Activated naive CD8-positive, alpha-beta T cell treated with anti-CD3 and anti-CD28 coated beads for 36 hours (primary cell): Measurements from ENCODE around the gene ATF6. TPM values are rescaled to one million over a fixed set of nuclear protein-coding genes. Genes with fewer than 3 reads are reported as not detected.
"Not testable (repeated sequence)": the region's sequence is repeated elsewhere in the genome, so short reads cannot be mapped to it uniquely, and the experiment has no call there.

Source experiments
- DNase-seq: peaks from one replicate; pipeline ENCODE4 v3.0.0; 2021
- H3K27ac Mint-ChIP-seq: one replicate; pipeline ENCODE4 v1.8.0; 2022; ENCODE audit warnings: mild to moderate bottlenecking, moderate library complexity, mixed read lengths
- H3K27me3 Mint-ChIP-seq: one replicate; pipeline ENCODE4 v1.8.0; 2022; ENCODE audit warnings: mild to moderate bottlenecking, mixed read lengths
- H3K36me3 Mint-ChIP-seq: one replicate; pipeline ENCODE4 v1.8.0; 2021; ENCODE audit warnings: mild to moderate bottlenecking, mixed read lengths
- H3K4me1 Mint-ChIP-seq: one replicate; pipeline ENCODE4 v1.8.0; 2021; ENCODE audit warnings: mixed read lengths
- H3K4me3 Mint-ChIP-seq: one replicate; pipeline ENCODE4 v1.8.0; 2022; ENCODE audit warnings: mild to moderate bottlenecking, moderate library complexity, mixed read lengths
- H3K9me3 Mint-ChIP-seq: one replicate; pipeline ENCODE4 v1.8.0; 2022; ENCODE audit warnings: mixed read lengths
- total RNA-seq, 2 experiments: library from RNA; stranded (reverse); gene quantifications; one replicate each; pipeline ENCODE4 v1.2.3, GENCODE V29; 2021

The ATF6 gene, protein sequence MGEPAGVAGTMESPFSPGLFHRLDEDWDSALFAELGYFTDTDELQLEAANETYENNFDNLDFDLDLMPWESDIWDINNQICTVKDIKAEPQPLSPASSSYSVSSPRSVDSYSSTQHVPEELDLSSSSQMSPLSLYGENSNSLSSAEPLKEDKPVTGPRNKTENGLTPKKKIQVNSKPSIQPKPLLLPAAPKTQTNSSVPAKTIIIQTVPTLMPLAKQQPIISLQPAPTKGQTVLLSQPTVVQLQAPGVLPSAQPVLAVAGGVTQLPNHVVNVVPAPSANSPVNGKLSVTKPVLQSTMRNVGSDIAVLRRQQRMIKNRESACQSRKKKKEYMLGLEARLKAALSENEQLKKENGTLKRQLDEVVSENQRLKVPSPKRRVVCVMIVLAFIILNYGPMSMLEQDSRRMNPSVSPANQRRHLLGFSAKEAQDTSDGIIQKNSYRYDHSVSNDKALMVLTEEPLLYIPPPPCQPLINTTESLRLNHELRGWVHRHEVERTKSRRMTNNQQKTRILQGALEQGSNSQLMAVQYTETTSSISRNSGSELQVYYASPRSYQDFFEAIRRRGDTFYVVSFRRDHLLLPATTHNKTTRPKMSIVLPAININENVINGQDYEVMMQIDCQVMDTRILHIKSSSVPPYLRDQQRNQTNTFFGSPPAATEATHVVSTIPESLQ
- 10 to 100 TPM; 20.2 to 22.1 TPM for total RNA-seq

DNA sequence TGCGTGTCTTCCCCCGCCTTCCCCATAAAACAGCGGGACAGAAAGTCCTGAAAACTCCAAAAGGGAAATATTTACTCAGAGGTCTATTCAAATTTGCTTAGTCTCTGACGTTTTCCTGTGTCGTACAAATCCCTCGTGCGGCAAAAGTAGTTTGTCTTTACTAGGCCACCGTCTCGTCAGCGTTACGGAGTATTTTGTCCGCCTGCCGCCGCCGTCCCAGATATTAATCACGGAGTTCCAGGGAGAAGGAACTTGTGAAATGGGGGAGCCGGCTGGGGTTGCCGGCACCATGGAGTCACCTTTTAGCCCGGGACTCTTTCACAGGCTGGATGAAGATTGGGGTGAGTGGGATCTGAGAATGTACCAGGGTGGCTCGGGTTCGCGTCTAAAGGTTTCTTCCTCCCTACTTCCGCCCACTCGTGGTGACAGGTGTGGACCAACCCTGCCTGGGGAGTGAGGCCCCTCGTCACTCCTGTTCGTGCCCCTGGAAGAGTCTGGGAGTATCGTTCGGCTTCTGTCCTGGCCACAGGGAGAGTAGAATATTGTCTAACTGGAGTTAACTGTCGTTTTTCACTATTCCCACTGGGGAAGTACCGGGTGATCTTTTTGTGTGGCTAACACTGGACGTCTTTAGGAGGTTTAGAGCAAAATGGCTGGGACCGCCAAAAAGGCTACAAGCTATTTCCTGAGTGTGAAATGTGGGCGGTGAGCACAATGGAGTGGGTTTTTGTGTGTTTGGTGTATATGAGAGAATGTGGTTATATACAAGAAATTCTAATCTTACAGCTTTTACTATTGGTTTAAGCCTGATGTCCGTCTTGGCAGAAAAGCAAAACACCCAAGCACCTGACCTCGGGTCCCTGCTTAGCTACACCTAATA, at the start of gene ATF6:
Gene ATF6, plus strand, starts transcription at position 219 of the 880 bp plus-strand sequence. Its CDS starts 41 bp downstream, at position 260.
- Mint-ChIP-seq H3K27me3 (no peaks in the 10 kb centered on the region), H3K36me3 (peaks cover 13% of the 10 kb centered on the region), H3K9me3 (no peaks in the 10 kb centered on the region), H3K4me3 (peak within 1 kb of the TSS; percentile 100), H3K4me1 (peaks cover 56% of the 10 kb centered on the region), H3K27ac (peak within 1 kb of the TSS; percentile 99)
- DNase-seq: peak; percentile 77

DNA sequence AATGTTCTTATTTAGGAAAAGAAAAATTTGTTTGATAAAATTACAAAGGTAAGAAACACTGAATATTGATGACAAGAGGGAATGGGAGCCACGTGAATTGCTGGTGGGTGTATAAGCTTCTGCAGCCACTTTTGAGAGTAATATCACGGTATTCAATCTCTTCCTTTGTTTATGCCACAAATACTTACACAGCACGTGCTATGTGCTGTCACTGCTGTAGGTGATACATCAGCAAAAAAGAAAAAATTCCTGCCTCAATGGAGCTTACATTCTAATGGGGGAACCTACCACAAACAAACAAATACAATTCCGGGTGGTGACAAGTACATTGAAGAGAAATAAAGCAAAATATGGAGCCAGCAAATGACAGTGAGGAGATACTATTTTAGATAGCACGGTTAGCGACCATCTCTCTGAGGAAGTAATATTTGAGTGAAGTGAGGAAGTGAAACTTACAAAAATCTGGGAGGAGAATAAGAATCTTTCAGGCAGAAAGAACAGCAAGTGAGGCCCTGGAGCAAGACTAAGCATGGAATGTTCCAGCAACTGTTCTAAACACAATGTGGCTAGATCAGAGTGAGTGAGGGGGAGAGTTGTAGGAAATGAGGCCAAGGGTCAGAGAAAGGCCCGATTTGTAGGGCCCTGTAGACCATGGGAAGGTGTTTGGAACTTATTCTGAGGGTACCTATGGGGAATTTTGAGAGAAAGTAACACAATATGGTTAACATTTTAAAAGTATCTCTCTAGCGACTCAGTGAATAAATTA, 47.4 kb upstream of the ATF6 start:
- no peaks in the 10 kb centered on the region for H3K36me3 Mint-ChIP-seq
- no peak for DNase-seq
- H3K27me3 Mint-ChIP-seq: peaks cover 21% of the 10 kb centered on the region
- H3K9me3 Mint-ChIP-seq: no peaks in the 10 kb centered on the region
- H3K4me1 Mint-ChIP-seq: peaks cover 17% of the 10 kb centered on the region
- H3K4me3 Mint-ChIP-seq: no peak overlapping the region
- no peak overlapping the region for H3K27ac Mint-ChIP-seq

DNA sequence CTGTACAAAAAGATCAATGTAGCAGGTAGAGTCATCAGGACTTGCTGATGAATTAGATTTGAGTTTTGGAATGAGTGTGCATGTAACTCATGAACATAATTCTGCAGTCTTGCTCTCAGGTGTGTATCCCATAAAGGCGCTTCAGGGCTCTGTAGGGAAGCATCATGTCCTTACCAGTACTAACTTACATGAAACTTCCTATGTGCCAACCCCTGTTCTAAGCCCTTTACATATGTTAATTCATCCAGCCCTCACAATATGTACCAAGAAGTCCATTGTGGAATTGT, 46.9 kb upstream of the ATF6 start:
- no peak overlapping the region for H3K27ac Mint-ChIP-seq
- H3K9me3 Mint-ChIP-seq: no peaks in the 10 kb centered on the region
- peaks cover 17% of the 10 kb centered on the region for H3K4me1 Mint-ChIP-seq
- DNase-seq: no peak
- H3K4me3 Mint-ChIP-seq: no peak overlapping the region
- no peaks in the 10 kb centered on the region for H3K36me3 Mint-ChIP-seq
- peaks cover 21% of the 10 kb centered on the region for H3K27me3 Mint-ChIP-seq

DNA sequence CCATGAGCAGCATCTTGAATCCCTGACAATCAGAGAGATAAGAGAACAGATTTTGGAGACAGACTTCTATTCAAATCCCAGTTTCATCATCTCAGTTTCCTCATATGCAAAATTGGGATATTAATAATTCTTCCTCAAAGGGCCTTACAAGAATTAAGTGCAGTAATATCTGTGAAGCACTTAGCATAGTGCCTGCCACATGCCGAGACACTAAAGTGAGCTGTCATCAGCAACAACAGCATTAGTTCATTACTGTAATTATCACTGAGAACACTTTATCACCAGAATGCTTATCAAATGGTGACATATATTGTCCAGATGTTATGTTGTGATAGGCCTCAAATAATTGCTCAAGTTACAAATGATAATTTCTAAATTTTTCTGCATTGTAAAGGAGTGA, 45.7 kb upstream of the ATF6 start:
- no peaks in the 10 kb centered on the region for H3K36me3 Mint-ChIP-seq
- no peak overlapping the region for H3K4me3 Mint-ChIP-seq
- DNase-seq: no peak
- H3K9me3 Mint-ChIP-seq: no peaks in the 10 kb centered on the region
- H3K27ac Mint-ChIP-seq: no peak overlapping the region
- peaks cover 25% of the 10 kb centered on the region for H3K4me1 Mint-ChIP-seq
- H3K27me3 Mint-ChIP-seq: peaks cover 29% of the 10 kb centered on the region

DNA sequence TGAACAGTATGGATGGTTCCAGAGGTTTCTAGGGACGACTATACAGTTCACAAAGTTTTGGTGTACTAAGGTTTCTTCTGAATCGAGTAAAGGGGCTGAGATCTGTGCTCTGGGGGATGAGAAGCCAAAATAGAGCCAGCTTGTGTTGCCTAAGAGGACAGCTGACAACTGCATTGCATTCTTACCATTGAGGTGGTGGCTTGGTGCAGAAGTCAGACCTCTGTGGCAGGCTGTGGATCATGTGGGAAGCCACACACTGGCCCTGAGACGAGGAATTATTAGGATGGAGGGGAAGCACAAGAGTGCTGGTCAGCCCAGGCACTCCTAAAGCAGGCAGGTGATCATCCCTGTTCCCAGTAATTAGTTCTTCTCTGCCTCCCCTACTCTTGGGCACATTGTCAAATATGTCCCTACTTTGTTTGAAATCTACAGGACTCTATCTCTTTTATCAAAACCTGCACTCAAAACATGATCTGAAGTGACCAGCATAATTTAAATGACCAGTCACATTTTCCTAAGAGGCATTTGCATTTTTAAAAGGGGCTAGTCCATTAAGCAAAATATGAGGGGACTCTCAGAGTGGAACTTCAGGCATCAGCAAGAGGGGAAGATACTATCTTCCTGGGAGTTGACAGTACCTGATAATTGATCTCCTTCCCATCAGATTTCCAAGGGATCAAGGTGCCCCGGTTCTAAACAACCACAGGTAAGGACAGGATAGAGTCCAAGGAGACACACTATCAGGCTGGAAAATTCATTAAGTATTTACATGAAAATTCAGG, 45.0 kb upstream of the ATF6 start, which contains the start of gene FCRLB:
Gene FCRLB, plus strand, starts transcription at position 589 of the 782 bp plus-strand sequence. CDS start 1,129 bp downstream, outside the sequence.
- DNase-seq: no peak
- Mint-ChIP-seq H3K27ac (no peak within 1 kb of the TSS), H3K36me3 (no peaks in the 10 kb centered on the region), H3K27me3 (peaks cover 30% of the 10 kb centered on the region), H3K4me3 (no peak within 1 kb of the TSS), H3K9me3 (no peaks in the 10 kb centered on the region), H3K4me1 (peaks cover 32% of the 10 kb centered on the region)

DNA sequence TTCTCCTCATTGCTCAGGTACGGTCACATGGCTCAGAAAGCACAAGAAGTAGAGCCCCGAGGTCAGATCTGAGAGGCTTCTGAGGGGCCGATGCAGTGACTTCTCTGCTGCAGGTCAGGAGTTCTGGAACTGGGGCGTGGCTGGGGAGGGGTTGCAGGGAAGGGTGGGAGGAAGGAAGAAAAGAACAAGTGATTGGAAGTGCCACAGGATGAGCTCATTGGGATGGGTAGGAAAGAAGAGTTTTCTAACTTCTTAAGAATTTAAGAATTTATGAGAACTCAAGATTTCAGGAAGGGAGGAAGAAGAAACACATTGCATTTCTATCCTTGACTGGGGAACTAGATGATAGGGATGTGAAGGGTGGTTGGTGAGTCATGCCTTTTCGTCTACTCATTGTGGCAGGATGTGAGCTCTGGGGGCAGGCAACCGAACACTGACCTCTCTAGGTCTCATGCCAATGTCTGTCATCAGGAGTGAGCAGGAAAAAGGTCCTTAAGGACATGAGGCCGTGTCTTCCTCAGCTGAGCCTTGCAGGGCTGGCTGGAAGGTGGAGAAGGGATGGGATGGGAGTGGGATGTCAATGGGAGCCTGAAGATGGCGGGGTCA, 44.3 kb upstream of the ATF6 start:
- Mint-ChIP-seq H3K27ac (no peak overlapping the region), H3K27me3 (peaks cover 30% of the 10 kb centered on the region), H3K36me3 (no peaks in the 10 kb centered on the region), H3K9me3 (no peaks in the 10 kb centered on the region), H3K4me1 (peaks cover 32% of the 10 kb centered on the region), H3K4me3 (no peak overlapping the region)
- DNase-seq: no peak

DNA sequence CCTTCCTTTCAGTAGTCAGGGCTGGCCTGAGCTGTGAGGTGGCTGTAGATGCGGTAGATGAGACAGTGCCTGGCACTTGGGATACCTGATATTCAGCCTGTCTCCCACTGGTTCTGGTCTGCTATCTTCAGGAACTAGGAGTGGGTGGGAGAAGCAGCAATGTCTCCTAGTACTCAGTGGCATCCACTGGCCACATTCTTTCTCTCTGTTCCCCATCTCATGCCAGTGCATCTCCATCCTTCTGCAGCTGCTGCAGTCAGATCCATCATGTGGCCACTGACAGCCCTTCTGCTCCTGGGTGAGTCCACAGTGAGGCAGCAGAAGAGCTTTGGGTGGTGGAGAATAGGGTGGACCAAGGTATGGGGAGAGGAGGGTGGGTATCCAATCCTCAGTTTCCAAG, 43.7 kb upstream of the ATF6 start:
- peaks cover 32% of the 10 kb centered on the region for H3K4me1 Mint-ChIP-seq

DNA sequence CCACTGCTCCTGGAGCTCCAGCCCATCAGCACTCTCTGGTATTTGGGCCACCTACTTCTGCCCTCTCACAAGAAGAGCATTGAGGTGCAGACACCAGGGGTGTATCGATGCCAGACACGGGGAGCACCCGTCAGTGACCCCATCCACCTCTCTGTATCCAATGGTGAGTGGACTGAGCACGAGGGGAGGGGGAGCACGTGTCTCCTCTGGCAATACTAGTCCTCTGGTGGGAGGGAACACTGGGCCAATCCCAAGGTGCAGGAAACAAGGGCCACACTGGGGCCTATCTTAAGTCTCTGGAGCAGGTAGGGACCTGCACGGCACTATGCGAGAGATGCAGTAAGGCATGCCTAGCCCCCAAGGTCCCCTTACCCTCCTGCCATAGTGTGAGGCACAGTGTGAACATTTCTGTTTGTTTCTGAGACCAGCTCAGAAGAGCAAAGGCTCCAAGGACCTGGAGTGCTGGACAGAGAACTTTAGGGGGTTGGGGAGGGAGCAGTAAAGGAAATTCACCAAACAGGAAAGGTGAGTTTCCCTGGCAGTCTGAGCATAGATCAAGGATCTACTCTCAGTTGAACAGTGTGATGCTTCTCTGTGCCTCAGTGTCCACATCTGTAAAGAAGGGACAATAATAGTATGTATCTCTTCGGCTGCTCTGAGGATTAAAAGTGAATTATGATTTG, 42.5 kb upstream of the ATF6 start:
- Mint-ChIP-seq H3K9me3 (no peaks in the 10 kb centered on the region), H3K27me3 (peaks cover 27% of the 10 kb centered on the region), H3K27ac (no peak overlapping the region), H3K36me3 (no peaks in the 10 kb centered on the region), H3K4me1 (peaks cover 42% of the 10 kb centered on the region), H3K4me3 (no peak overlapping the region)
- DNase-seq: no peak

More for the DNA sequence above, 43.7 kb upstream of the ATF6 start:
- peaks cover 30% of the 10 kb centered on the region for H3K27me3 Mint-ChIP-seq
- no peak for DNase-seq
- no peak overlapping the region for H3K4me3 Mint-ChIP-seq
- H3K36me3 Mint-ChIP-seq: no peaks in the 10 kb centered on the region
- H3K9me3 Mint-ChIP-seq: no peaks in the 10 kb centered on the region
- no peak overlapping the region for H3K27ac Mint-ChIP-seq

DNA sequence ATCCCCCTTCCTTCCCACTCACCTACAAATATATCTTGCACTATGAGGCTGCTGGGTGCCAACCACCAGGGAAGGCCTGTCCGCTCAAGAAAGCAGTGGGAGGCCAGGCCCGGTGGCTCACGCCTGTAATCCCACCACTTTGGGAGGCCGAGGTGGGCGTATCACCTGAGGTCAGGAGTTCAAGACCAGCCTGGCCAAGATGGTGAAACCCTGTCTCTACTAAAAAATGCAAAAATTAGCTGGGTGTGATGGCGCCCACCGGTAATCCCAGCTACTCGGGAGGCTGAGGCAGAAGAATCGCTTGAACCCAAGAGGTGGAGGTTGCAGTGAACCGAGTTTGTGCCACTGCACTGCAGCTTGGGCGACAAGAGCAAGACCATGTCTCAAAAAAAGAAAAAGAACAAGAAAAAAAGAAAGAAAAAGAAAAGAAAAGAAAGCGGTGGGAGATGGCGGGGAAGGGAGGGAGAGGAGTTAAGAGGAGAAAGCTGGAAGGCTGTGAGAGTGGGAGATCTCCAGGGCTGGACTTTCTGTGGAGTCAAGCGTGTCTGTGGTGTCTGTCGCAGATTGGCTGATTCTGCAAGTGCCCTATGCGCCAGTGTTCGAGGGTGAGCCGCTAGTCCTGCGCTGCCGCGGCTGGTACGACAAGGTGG, 40.7 kb upstream of the ATF6 start:
- not testable (repeated sequence) for H3K9me3 Mint-ChIP-seq, H3K36me3 Mint-ChIP-seq, DNase-seq
- peaks cover 27% of the 10 kb centered on the region for H3K27me3 Mint-ChIP-seq
- peak overlapping the region; percentile 93 for H3K4me3 Mint-ChIP-seq
- H3K27ac Mint-ChIP-seq: peak overlapping the region; percentile 82
- peaks cover 52% of the 10 kb centered on the region for H3K4me1 Mint-ChIP-seq

DNA sequence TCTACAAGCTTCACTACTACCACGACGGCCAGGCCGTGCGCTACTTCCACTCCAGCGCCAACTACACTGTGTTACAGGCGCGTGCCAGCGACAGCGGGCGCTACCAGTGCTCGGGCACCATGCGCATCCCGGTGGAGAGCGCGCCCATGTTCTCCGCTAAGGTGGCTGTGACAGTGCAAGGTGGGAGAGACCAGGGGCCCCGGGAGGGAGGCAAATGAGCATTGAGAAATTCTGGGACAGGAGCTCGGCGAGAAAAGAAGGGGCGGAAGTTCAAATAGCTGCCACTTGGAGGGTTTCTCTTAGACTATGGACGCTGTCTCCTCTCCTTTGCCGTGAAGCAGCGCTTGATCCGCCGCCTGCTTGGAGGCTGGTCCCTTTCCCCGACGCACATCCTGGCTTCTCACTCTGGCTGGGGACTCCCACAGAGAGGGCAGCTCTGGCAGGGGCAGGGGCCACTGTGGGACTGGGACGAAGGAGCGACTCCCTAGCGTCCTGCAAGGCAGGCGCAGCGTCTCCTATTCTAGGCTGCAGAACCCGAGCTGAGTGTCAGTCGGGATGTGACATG, 40.1 kb upstream of the ATF6 start:
- peak; percentile 40 for DNase-seq
- Mint-ChIP-seq H3K4me3 (peak overlapping the region; percentile 93), H3K27me3 (peaks cover 27% of the 10 kb centered on the region)

DNA sequence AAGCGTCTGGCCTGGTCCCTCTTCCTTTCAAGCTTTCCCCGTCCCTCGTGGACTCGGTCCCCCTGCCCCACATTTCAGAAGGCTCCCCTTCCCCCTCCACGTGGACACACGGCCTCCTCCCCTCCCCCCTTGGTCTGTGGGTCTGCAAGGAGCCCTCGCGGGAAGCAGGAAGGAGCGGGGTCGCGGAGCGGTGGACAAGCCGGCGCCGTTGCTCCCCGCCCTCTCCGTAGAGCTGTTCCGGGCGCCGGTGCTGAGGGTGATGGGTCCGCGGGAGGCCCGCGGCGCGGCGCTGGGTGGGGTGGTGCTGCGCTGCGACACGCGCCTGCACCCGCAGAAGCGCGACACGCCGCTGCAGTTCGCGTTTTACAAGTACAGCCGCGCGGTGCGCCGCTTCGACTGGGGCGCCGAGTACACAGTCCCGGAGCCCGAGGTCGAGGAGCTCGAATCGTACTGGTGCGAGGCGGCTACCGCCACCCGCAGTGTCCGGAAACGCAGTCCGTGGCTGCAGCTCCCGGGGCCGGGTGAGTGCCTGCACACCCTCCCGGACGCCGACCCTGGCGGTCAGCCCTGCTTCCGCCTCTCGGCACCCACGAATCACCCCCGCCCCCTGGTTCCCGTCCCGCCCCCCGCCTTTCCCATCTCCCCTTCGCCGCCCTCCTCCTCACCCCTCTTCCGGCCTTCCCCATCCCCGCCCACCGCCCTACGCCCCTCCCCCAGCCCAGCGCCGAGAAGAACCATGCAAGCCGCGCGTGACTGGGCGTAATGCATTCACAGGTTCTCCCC, 39.5 kb upstream of the ATF6 start:
- H3K27ac Mint-ChIP-seq: peak overlapping the region; percentile 82
- H3K4me1 Mint-ChIP-seq: peaks cover 62% of the 10 kb centered on the region
- peak; percentile 65 for DNase-seq
- H3K36me3 Mint-ChIP-seq: no peaks in the 10 kb centered on the region
- peak overlapping the region; percentile 93 for H3K4me3 Mint-ChIP-seq
- no peaks in the 10 kb centered on the region for H3K9me3 Mint-ChIP-seq
- peaks cover 26% of the 10 kb centered on the region for H3K27me3 Mint-ChIP-seq

More for the DNA sequence above, 40.1 kb upstream of the ATF6 start:
- Mint-ChIP-seq H3K27ac (peak overlapping the region; percentile 82), H3K9me3 (no peaks in the 10 kb centered on the region), H3K36me3 (no peaks in the 10 kb centered on the region), H3K4me1 (peaks cover 58% of the 10 kb centered on the region)
